GM18499 (cell line): ENCODE results near the gene USB1.
"Not testable (repeated sequence)": the region's sequence is repeated elsewhere in the genome, so short reads cannot be mapped to it uniquely, and the experiment has no call there.

ENCODE experiments used
- ATAC-seq: cut with Tn5 transposase; IDR thresholded peaks from one replicate; pipeline ENCODE4 v1.9.1; 2021; ENCODE audit warnings: moderate number of reproducible peaks; ENCODE audit not compliant: insufficient read depth, unreplicated experiment

The USB1 gene

DNA sequence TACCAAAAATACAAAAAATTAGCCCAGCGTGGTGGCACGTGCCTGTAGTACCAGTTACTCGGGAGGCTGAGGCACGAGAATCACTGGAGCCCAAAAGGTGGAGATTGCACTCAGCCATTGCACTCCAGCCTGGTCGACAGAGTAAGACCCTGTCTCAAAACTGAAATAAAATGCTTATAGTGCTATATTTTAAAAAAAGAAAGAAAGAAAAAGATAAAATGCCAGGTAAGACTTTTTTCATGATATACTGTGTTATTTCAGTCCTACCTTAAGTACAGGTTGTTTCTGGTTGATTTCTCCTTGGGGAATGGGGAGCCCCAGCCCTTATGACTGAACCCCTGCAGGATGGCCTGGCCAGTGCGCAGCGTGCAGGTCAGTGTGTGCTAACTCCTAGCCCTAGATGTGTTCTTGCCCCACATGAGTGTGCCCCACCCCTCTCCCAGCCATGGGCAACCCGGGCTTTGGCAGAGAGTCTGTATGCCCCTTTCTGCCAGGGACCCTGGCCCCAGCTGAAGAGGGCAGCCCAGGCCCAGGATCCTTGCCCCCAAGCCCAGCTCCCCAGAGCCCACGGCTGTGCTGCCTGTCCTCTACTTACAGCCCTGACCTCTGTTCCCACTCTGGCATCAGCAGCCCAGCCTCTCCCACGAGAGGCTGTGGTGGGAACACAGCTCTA, 31.6 kb upstream of the USB1 start:
- ATAC-seq = no peak

GRCh38 chr16:57970319-57970718, 30.9 kb upstream of the USB1 start:
- no peak for ATAC-seq

- ATAC-seq = no peak
Observed at GRCh38 chr16:57970970-57971369, 30.2 kb upstream of the USB1 start, which contains the start of gene CNGB1. CNGB1 (minus strand) TSS chr16:57971128; CDS start chr16:57967286, 3,842 bp downstream.

DNA sequence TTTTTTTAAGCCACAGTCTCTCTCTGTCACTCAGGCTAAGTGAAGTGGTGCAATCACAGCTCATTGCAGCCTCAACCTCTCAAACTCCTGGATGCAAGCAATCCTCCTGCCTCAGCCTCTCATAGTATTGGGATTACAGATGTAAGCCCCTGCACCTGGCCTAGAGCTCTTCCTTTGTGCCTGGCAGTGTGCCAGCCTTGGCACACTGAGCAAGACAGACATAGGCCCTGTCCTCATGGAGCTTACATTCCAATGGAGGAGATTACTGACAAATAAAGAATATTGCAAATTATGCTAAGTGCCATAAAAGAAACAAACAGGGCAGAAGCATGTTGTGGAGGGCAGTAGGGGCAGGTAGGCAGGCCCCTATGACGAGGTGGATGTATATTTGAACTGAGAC, 29.4 kb upstream of the USB1 start:
- no peak for ATAC-seq

- ATAC-seq = no peak
Observed at GRCh38 chr16:57972306-57972705, 28.9 kb upstream of the USB1 start.

DNA sequence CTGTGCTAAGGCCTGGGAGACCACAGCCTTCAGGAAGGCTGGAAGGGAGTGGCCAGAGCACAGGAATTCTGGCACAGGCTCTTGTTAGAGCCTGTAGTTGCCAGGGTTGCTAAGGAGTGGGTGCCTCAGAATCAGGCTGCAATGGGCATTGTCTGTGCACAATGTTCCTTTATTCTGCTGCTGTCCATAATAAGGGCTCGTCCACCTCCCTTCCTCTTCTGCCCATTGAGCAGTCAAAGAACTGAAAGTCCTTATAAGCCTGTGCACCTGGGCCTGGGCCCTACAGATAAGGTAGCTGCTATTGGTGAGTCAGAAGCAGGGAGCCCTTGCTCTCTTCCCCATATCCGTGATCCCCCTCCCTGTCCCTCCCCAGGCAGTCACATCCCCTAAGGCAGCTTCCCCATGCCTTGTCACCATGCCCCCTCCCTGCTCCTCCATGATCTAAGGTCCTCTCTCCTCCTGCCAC, 24.8 kb upstream of the USB1 start:
- no peak for ATAC-seq

GRCh38 chr16:57977418-57978069, 23.7 kb upstream of the USB1 start:
- no peak for ATAC-seq

- ATAC-seq = not testable (repeated sequence)
Observed at GRCh38 chr16:57978070-57978465, 23.1 kb upstream of the USB1 start.

DNA sequence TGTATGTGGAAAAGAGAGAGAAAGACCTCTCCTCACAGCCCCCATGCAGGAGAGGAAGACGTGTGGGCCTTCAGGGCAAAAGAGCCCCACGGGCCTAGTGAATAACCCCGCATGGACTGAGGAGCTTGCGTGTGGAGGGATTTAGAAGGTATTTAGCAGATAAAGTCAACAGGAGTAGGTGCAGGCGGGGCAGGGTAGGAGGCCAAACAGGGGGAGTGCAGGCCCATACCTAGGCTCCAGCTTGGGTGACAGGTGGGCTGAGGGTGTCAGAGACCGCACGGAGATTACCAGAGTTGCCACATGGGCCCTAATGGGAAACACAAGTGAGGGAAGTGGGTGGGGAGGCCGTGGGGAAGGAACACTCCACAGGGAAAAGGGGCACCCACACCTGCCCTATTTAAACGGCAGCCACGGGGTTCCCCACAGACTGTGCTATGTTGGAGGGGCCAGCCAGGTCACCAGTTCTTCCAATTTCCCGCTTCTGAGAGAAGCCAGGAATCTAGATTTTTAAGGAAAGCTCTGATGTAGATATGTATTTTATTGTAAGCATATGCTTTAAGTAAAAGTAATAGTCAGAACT, 22.1 kb upstream of the USB1 start:
- no peak for ATAC-seq

DNA sequence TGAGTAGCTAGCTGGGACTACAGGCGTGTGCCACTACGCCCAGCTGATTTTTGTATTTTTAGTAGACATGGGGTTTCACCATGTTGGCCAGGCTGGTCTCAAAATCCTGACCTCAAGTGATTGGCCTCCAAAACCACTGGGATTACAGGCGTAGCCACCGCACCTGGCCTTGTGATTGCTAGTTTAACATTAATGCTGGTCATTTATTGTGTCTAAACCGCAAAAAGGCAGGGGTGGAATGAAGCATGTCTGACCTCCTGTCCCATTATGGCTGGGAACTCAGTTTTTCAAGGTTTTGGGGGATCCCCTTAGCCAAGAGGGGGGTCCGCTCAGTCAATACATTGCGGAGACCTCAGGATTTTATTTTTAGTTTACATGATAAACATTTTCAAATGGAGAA, 19.6 kb upstream of the USB1 start:
- no peak for ATAC-seq

GRCh38 chr16:57982385-57982784, 18.8 kb upstream of the USB1 start:
- ATAC-seq = no peak

GRCh38 chr16:57984443-57985203, 16.6 kb upstream of the USB1 start:
- ATAC-seq = no peak

DNA sequence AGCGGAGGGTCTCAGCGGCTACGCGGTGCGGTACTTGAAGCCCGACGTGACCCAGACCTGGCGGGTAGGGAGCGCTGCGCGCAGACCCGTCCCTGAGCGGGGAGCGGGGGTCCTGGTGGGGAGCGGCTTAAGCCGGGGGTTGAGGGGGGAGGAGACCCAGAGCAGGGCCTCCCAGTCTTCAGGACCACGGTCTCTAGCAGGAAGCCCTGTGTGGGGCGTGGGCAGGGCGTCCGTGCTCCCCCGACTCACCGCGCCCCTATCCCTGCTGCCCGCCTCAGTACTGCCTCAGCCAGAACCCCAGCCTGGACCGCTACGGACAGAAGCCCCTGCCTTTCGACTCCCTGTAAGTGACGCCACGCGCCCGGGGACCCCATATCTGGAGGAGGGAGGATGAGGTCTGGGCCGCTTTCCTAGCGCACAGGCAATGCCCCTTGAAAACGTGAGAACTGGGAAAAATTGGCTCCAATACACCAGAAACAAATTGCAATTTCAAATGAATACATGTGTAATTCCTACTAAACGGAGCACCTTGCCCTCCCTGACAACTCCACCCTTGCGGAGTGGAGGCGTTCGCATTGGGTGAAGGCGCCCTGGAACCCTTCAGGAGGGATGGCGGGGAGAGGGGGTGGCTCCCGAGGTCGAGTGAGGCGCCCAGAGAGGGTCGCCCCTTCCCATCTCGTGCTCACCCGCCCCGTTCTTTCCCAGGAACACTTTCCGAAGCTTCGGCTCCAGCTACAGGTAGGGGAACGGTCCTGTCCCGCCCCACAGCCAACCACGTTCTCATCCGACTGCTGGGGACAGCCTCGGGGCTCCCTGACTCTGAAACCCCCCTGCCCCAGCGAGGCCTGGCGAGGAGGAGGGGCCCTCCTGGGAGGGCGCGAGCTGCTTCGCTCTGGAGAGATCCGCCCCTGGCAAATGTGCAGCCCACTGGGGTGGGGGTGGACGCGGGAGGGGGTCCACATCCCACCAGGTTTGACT, 15.7 kb upstream of the USB1 start:
- no peak for ATAC-seq

GRCh38 chr16:57986196-57986595, 15.0 kb upstream of the USB1 start:
- ATAC-seq = no peak

GRCh38 chr16:57987441-57988177, 13.6 kb upstream of the USB1 start:
- no peak for ATAC-seq

GRCh38 chr16:57988929-57989328, 12.3 kb upstream of the USB1 start:
- ATAC-seq = no peak

DNA sequence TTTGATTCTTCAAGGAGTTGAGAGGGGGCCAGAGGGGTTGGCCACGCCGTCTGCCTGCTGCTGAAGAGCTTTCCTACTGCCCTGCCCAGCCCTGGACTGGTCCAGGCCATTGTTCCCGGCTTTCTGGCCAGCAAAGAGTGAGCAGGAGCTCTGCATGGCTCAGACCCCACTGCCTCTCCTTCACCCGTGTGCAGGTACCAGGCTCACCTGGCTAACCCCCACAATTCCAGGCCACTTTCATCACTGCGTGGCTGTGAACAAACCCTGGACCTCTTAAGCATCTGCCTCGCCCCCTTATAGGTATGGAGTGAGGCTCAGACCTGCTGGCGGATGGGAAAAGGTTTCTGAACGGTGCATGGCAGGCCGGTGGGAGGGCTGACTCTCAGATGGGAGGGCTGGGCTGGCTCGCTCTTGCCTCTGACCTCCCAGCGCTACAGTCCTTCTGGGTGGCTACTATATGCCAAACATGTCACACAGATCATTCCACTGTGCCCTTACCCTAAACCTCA, 9.6 kb upstream of the USB1 start:
- no peak for ATAC-seq

DNA sequence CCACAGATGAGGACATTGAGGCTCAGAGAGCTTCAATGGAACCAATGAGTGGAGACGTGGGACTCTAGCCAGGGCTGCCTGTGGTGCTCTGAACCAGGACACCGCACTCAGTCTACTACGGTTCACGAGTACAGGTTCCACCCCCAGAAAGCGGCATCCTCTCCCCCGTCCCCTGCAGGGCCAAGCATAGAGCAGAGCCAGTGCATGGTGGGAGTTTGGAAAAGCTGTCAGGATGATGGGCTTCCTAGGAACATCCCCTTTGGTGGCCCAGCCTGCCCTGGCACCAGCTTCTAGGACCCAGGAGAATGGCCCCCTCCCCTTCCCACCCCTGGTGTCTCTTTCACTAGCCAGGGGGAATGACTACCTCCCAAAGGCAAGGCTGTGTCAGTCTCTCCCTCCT, 9.1 kb upstream of the USB1 start:
- no peak for ATAC-seq

DNA sequence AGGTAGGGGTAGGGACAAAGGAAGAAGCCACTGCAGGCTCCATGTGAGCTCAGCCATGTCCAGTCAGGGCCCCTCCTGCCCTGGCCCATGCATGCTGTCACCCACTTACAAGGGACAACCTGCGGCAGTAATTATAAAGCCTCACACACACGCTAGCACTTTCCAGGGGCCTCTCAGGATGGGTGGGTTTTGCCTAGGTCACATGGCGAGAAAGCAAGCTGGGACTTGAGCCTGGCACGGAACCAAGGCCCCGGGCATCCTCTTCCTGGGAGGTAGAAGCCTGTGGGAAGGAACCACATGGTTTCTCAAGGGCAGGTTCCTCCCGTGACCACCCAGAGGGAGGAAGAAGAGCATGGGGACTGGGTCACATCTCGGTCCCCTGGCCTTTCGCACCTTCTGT, 7.8 kb upstream of the USB1 start:
- no peak for ATAC-seq
